ENCODE results near the gene RGL3.
A peak's percentile ranks its signal among the peaks of the same experiment; 100 is the strongest.
"Not testable (repeated sequence)": the region's sequence is repeated elsewhere in the genome, so short reads cannot be mapped to it uniquely, and the experiment has no call there.

RGL3 gene

GRCh38 chr19:11418549-11419506 is at the start of gene RGL3:
RGL3 (minus strand) TSS chr19:11419314; CDS start chr19:11419278, 36 bp downstream.
- peak; percentile 28 for DNase-seq

- not testable (repeated sequence) for DNase-seq
Observed at GRCh38 chr19:11468266-11468845, 49.2 kb upstream of the RGL3 start.

- DNase-seq: no peak
Observed at GRCh38 chr19:11465600-11465999, 46.5 kb upstream of the RGL3 start.

- DNase-seq: no peak
Observed at GRCh38 chr19:11464333-11465265, 45.5 kb upstream of the RGL3 start.

GRCh38 chr19:11463391-11463790 is 44.3 kb upstream of the RGL3 start:
- no peak for DNase-seq

GRCh38 chr19:11461453-11461852 is 42.3 kb upstream of the RGL3 start:
- DNase-seq: no peak

GRCh38 chr19:11460207-11460606 is 41.1 kb upstream of the RGL3 start:
- no peak for DNase-seq

- DNase-seq: not testable (repeated sequence)
Observed at GRCh38 chr19:11458912-11459311, 39.8 kb upstream of the RGL3 start.

- no peak for DNase-seq
Observed at GRCh38 chr19:11458236-11458900, 39.3 kb upstream of the RGL3 start.

GRCh38 chr19:11457831-11458230 is 38.7 kb upstream of the RGL3 start:
- DNase-seq: no peak

- no peak for DNase-seq
Observed at GRCh38 chr19:11457115-11457514, 38.0 kb upstream of the RGL3 start.

- no peak for DNase-seq
Observed at GRCh38 chr19:11456659-11457058, 37.5 kb upstream of the RGL3 start.

- not testable (repeated sequence) for DNase-seq
Observed at GRCh38 chr19:11455233-11455554, 36.1 kb upstream of the RGL3 start.

GRCh38 chr19:11453468-11454341 is 34.6 kb upstream of the RGL3 start:
- no peak for DNase-seq

- no peak for DNase-seq
Observed at GRCh38 chr19:11452620-11453310, 33.7 kb upstream of the RGL3 start.

- no peak for DNase-seq
Observed at GRCh38 chr19:11451871-11452619, 32.9 kb upstream of the RGL3 start.

- no peak for DNase-seq
Observed at GRCh38 chr19:11451327-11451870, 32.3 kb upstream of the RGL3 start.

- no peak for DNase-seq
Observed at GRCh38 chr19:11450570-11451326, 31.6 kb upstream of the RGL3 start.

GRCh38 chr19:11448923-11449554 is 29.9 kb upstream of the RGL3 start:
- no peak for DNase-seq
